Loucy (cell line): Measurements from ENCODE around the gene ST3GAL3.

Experiments
- H2AFZ ChIP-seq: fragments of 200-600 bp; sonication (generic); 2 replicates; pipeline ENCODE4 v1.6.0; 2016; ENCODE audit warnings: antibody characterized with exemption, mild to moderate bottlenecking, low read length, moderate library complexity
- H3F3A ChIP-seq: fragments of 200-600 bp; 2 replicates; pipeline ENCODE4 v1.6.0; 2016; ENCODE audit warnings: antibody characterized with exemption, low read depth, mild to moderate bottlenecking
- H3K27me3 ChIP-seq: fragments of 200-600 bp; sonication (generic); 2 replicates; pipeline ENCODE4 v1.6.1; 2014; ENCODE audit warnings: low read length, mild to moderate bottlenecking; ENCODE audit not compliant: insufficient read depth, poor library complexity, severe bottlenecking
- H3K36me3 ChIP-seq: fragments of 200-600 bp; sonication (generic); 2 replicates; pipeline ENCODE4 v1.6.1; 2016; ENCODE audit warnings: low read length; ENCODE audit not compliant: insufficient read depth
- H3K4me1 ChIP-seq: fragments of 200-600 bp; sonication (generic); 2 replicates; pipeline ENCODE4 v1.5.1; 2014; ENCODE audit warnings: low read length, mild to moderate bottlenecking; ENCODE audit not compliant: insufficient read depth, poor library complexity, severe bottlenecking
- H3K4me2 ChIP-seq: fragments of 200-600 bp; sonication (generic); 2 replicates; pipeline ENCODE4 v1.6.0; 2014; ENCODE audit warnings: antibody characterized with exemption, low read length, low read depth, mild to moderate bottlenecking; ENCODE audit not compliant: poor library complexity, severe bottlenecking
- H3K4me3 ChIP-seq: fragments of 200-600 bp; sonication (generic); 2 replicates; pipeline ENCODE4 v1.5.1; 2014; ENCODE audit warnings: low read length, mild to moderate bottlenecking, mixed read lengths; ENCODE audit not compliant: poor library complexity, severe bottlenecking
- H3K79me2 ChIP-seq: fragments of 200-600 bp; sonication (generic); 2 replicates; pipeline ENCODE4 v1.6.1; 2014; ENCODE audit warnings: low read length; ENCODE audit not compliant: insufficient read depth
- H3K9ac ChIP-seq: fragments of 200-600 bp; sonication (generic); 2 replicates; pipeline ENCODE4 v1.6.0; 2014; ENCODE audit warnings: mild to moderate bottlenecking, low read depth, low read length, moderate library complexity; ENCODE audit not compliant: poor library complexity, severe bottlenecking
- H3K9me2 ChIP-seq: fragments of 200-600 bp; sonication (generic); replicated peaks from 2 replicates; pipeline ENCODE4 v1.6.1; 2016; ENCODE audit warnings: low read depth, low read length, mixed read lengths
- H3K9me3 ChIP-seq: fragments of 200-600 bp; sonication (generic); 2 replicates; pipeline ENCODE4 v1.6.1; 2014; ENCODE audit warnings: mild to moderate bottlenecking, antibody characterized with exemption, low read length, low read depth; ENCODE audit not compliant: insufficient read depth
- H4K20me1 ChIP-seq: fragments of 200-600 bp; sonication (generic); 2 replicates; pipeline ENCODE4 v1.6.0; 2014; ENCODE audit warnings: antibody characterized with exemption, low read length, mild to moderate bottlenecking; ENCODE audit not compliant: insufficient read depth, poor library complexity, severe bottlenecking
- EZH2phosphoT487 ChIP-seq: fragments of 200-600 bp; IDR thresholded peaks from 2 replicates; pipeline ENCODE4 v1.6.1; 2018; ENCODE audit warnings: antibody characterized with exemption, mild to moderate bottlenecking, moderate library complexity, borderline replicate concordance
- TF ChIP-seq, protein P1 (sequence below): fragments of 200-600 bp; sonication (generic); conservative IDR thresholded peaks from 2 replicates; pipeline ENCODE4 v1.5.1; 2014; ENCODE audit warnings: mild to moderate bottlenecking, antibody characterized with exemption, low read length

The ST3GAL3 gene

GRCh38 chr1:43973981-43974442, 266.7 kb downstream of the ST3GAL3 start:
- peak overlapping the region; percentile 91 for H3K4me3 ChIP-seq
- peaks cover 53% of the 10 kb centered on the region for H3K79me2 ChIP-seq
- peak overlapping the region; percentile 93 for H3K4me2 ChIP-seq
- H3K9ac ChIP-seq = peak overlapping the region; percentile 90
- H3K4me1 ChIP-seq = peaks cover 47% of the 10 kb centered on the region
- H3K9me2 ChIP-seq = no peaks in the 10 kb centered on the region
- peak overlapping the region; percentile 94 for H2AFZ ChIP-seq
- H3K9me3 ChIP-seq = no peaks in the 10 kb centered on the region
- TF ChIP-seq, protein P1, sequence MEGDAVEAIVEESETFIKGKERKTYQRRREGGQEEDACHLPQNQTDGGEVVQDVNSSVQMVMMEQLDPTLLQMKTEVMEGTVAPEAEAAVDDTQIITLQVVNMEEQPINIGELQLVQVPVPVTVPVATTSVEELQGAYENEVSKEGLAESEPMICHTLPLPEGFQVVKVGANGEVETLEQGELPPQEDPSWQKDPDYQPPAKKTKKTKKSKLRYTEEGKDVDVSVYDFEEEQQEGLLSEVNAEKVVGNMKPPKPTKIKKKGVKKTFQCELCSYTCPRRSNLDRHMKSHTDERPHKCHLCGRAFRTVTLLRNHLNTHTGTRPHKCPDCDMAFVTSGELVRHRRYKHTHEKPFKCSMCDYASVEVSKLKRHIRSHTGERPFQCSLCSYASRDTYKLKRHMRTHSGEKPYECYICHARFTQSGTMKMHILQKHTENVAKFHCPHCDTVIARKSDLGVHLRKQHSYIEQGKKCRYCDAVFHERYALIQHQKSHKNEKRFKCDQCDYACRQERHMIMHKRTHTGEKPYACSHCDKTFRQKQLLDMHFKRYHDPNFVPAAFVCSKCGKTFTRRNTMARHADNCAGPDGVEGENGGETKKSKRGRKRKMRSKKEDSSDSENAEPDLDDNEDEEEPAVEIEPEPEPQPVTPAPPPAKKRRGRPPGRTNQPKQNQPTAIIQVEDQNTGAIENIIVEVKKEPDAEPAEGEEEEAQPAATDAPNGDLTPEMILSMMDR = no peak
- TF ChIP-seq EZH2phosphoT487 = no peak
- H4K20me1 ChIP-seq = peaks cover 36% of the 10 kb centered on the region
- H3K36me3 ChIP-seq = no peaks in the 10 kb centered on the region
- no peaks in the 10 kb centered on the region for H3K27me3 ChIP-seq
- H3F3A ChIP-seq = no peaks in the 10 kb centered on the region; the same call in 1 of the 2 replicates

GRCh38 chr1:43974443-43975248, 267.3 kb downstream of the ST3GAL3 start, which contains the start of gene ATP6V0B:
Gene ATP6V0B, plus strand, starts transcription at chr1:43974960. Its CDS starts 81 bp downstream, at chr1:43975041.
- Histone ChIP-seq H3K4me2 (peak within 1 kb of the TSS; percentile 93), H3F3A (no peaks in the 10 kb centered on the region; the same call in 1 of the 2 replicates), H3K36me3 (no peaks in the 10 kb centered on the region), H4K20me1 (peaks cover 36% of the 10 kb centered on the region), H3K4me1 (peaks cover 50% of the 10 kb centered on the region), H2AFZ (peak within 1 kb of the TSS; percentile 94), H3K79me2 (peaks cover 53% of the 10 kb centered on the region), H3K27me3 (no peaks in the 10 kb centered on the region), H3K9me3 (no peaks in the 10 kb centered on the region), H3K4me3 (peak within 1 kb of the TSS; percentile 91), H3K9ac (peak within 1 kb of the TSS; percentile 90), H3K9me2 (no peaks in the 10 kb centered on the region)
- no peak for TF ChIP-seq EZH2phosphoT487
- TF ChIP-seq, protein P1 = no peak

- Histone ChIP-seq H3K36me3 (no peaks in the 10 kb centered on the region), H3K4me2 (peak overlapping the region; percentile 93), H3K79me2 (peaks cover 49% of the 10 kb centered on the region), H3K9me3 (no peaks in the 10 kb centered on the region), H3K4me3 (peak overlapping the region; percentile 91), H3K4me1 (peaks cover 57% of the 10 kb centered on the region), H3F3A (no peaks in the 10 kb centered on the region; the same call in 1 of the 2 replicates), H4K20me1 (peaks cover 36% of the 10 kb centered on the region), H2AFZ (peak overlapping the region; percentile 94), H3K9ac (peak overlapping the region; percentile 90), H3K27me3 (no peaks in the 10 kb centered on the region), H3K9me2 (no peaks in the 10 kb centered on the region)
- TF ChIP-seq, protein P1 = no peak
- no peak for TF ChIP-seq EZH2phosphoT487
Observed at GRCh38 chr1:43975249-43975961, 268.1 kb downstream of the ST3GAL3 start.
